Psoas muscle (tissue), 8 donors: ENCODE data around the gene SDHAF1. TPM values are rescaled to one million over a fixed set of nuclear protein-coding genes. Genes with fewer than 3 reads are reported as not detected.
"Not testable (repeated sequence)": the region's sequence is repeated elsewhere in the genome, so short reads cannot be mapped to it uniquely, and the experiment has no call there.

ENCODE experiments used
- ATAC-seq, 4 donors: fragments of 200-7000 bp; cut with Tn5 transposase; one replicate each; pipeline ENCODE4 v1.9.1; 2020; ENCODE audit warnings: moderate library complexity in 3 of 4, mild to moderate bottlenecking in 2 of 4
- DNase-seq, 2 donors: peaks; one replicate each; pipeline ENCODE4 v3.0.0-alpha.2; 2020
- H3K27ac ChIP-seq: fragments of 200-600 bp; one replicate; pipeline ENCODE4 v1.8.0; 2022
- H3K27me3 ChIP-seq, 3 donors: fragments of 200-600 bp in 1 of 3; one replicate each; pipeline versions ENCODE4 v1.6.1 to v1.8.0; 2013 to 2022; ENCODE audit warnings: low read length in 2 of 3, mild to moderate bottlenecking in 2 of 3, moderate library complexity in 1 of 3; ENCODE audit not compliant: insufficient read depth in 3 of 3
- H3K36me3 ChIP-seq, 2 donors: fragments of 200-600 bp in 1 of 2; one replicate each; pipeline versions ENCODE4 v1.6.1 to v1.8.0; 2013 to 2022; ENCODE audit warnings: low read depth in 1 of 2, mild to moderate bottlenecking in 1 of 2, moderate library complexity in 1 of 2; ENCODE audit not compliant: insufficient read depth in 1 of 2
- H3K4me1 ChIP-seq: fragments of 200-600 bp; one replicate; pipeline ENCODE4 v1.8.0; 2022
- H3K4me3 ChIP-seq: fragments of 200-600 bp; one replicate; pipeline ENCODE4 v1.8.0; 2022; ENCODE audit warnings: mild to moderate bottlenecking
- H3K9me3 ChIP-seq: fragments of 200-600 bp; one replicate; pipeline ENCODE4 v1.8.0; 2022
- CTCF ChIP-seq: fragments of 200-600 bp; IDR thresholded peaks from one replicate; pipeline ENCODE4 v1.8.0; 2022; ENCODE audit warnings: antibody characterized with exemption
- WGBS, 3 donors: extraction: QIAGEN DNeasy Blood & Tissue Kit; methylation state at CpG; one replicate each; pipeline versions ENCODE4 v1.1.6 to v1.1.7; 2013; 5-methylcytosine and 5-hydroxymethylcytosine counted together
- intact Hi-C, 2 donors: fragments of 100-400 bp; cut with DNase I; formaldehyde crosslinking; loops; one replicate each; pipeline versions ENCODE4 v1.11.0 to v1.14.2; 2022
- polyA plus RNA-seq, 3 donors: library from polyadenylated mRNA; stranded (reverse); fragments of 200-250 nt; gene quantifications; one replicate each; pipeline ENCODE4 v1.2.3, GENCODE V29; 2013
- total RNA-seq, 4 donors: library from RNA; stranded (reverse); fragmentation: NEBNext Ultra II Directional in 2 of 4; extraction: Animal tissue kit (Norgen Biotek cat#: 25700) in 2 of 4; gene quantifications; one replicate each; pipeline versions ENCODE4 v1.2.1 to v1.2.4, GENCODE V29; 2021 to 2023
- donor health status: healthy with polysubstance abuse.
- donor health status: DM: no; HTN: no; CAD: no; lungs with moderate emphysema.
- donor health status: Bipolar disorder and iron deficiency.
- donor health status: healthy.
- donor health status: DM: yes; HTN: yes; CAD: no.
- donor health status: DM: no; HTN: no; CAD: no.
- donor health status: DM: no; HTN: no; CAD: no.
- donor health status: DM: yes; HTN: yes; CAD: no.

The SDHAF1 gene
- total and polyA plus RNA-seq, 7 donors: 7.2 to 33.3 (median 14.5) TPM

- Histone ChIP-seq H3K4me3 (no peak overlapping the region), H3K36me3 (no peaks in the 10 kb centered on the region), H3K9me3 (no peaks in the 10 kb centered on the region), H3K4me1 (no peaks in the 10 kb centered on the region), H3K27me3 (peaks cover 0 to 17% (median 14%) of the 10 kb centered on the region in 3 donors), H3K27ac (no peak overlapping the region)
- DNase-seq (no peak), ATAC-seq (no peak)
- 42 to 49% (median 48%) methylated on average over 14 of the region's 14 CpGs for WGBS, 3 donors
- TF ChIP-seq CTCF: no peak
- intact Hi-C loops: no loop called here
These were observed 17.4 kb upstream of the SDHAF1 start for GRCh38 chr19:35977446-35978222.

GRCh38 chr19:35978271-35978670, 16.7 kb upstream of the SDHAF1 start:
- no peak overlapping the region for H3K4me3 ChIP-seq
- ATAC-seq: no peak
- H3K4me1 ChIP-seq: no peaks in the 10 kb centered on the region
- no peaks in the 10 kb centered on the region for H3K36me3 ChIP-seq
- H3K9me3 ChIP-seq: no peaks in the 10 kb centered on the region
- H3K27ac ChIP-seq: no peak overlapping the region
- intact Hi-C loops: no loop called here
- H3K27me3 ChIP-seq: peaks cover 0 to 17% (median 14%) of the 10 kb centered on the region in 3 donors
- no peak for DNase-seq
- WGBS, 3 donors: 25 to 30% (median 28%) methylated on average over 5 of the region's 5 CpGs
- no peak for TF ChIP-seq CTCF

GRCh38 chr19:35978832-35979365, 16.1 kb upstream of the SDHAF1 start:
- intact Hi-C loops: no loop called here
- Histone ChIP-seq H3K36me3 (no peaks in the 10 kb centered on the region), H3K4me1 (no peaks in the 10 kb centered on the region), H3K4me3 (no peak overlapping the region), H3K9me3 (no peaks in the 10 kb centered on the region), H3K27me3 (peaks cover 0 to 17% (median 14%) of the 10 kb centered on the region in 3 donors), H3K27ac (no peak overlapping the region)
- ATAC-seq (no peak), DNase-seq (no peak)
- TF ChIP-seq CTCF: no peak
- WGBS, 3 donors: 51 to 57% (median 52%) methylated on average over 20 of the region's 20 CpGs

GRCh38 chr19:35980997-35981396, 14.0 kb upstream of the SDHAF1 start:
- H3K27ac ChIP-seq, H3K4me3 ChIP-seq, ATAC-seq, H3K36me3 ChIP-seq, DNase-seq, H3K9me3 ChIP-seq, H3K4me1 ChIP-seq, intact Hi-C loops: not testable (repeated sequence)
- peaks cover 0 to 31% (median 19%) of the 10 kb centered on the region in 3 donors for H3K27me3 ChIP-seq
- 73 to 86% (median 79%) methylated on average over 4 of the region's 4 CpGs for WGBS, 3 donors

GRCh38 chr19:35983177-35983576, 11.8 kb upstream of the SDHAF1 start:
- intact Hi-C loops: no loop called here
- peaks cover 0 to 39% (median 21%) of the 10 kb centered on the region in 3 donors for H3K27me3 ChIP-seq

More at GRCh38 chr19:35983177-35983576, 11.8 kb upstream of the SDHAF1 start:
- no peaks in the 10 kb centered on the region for H3K4me1 ChIP-seq
- H3K4me3 ChIP-seq: no peak overlapping the region
- ATAC-seq: no peak
- DNase-seq: no peak
- H3K9me3 ChIP-seq: no peaks in the 10 kb centered on the region
- WGBS, 3 donors: 72 to 75% (median 74%) methylated on average over 8 of the region's 8 CpGs
- H3K27ac ChIP-seq: no peak overlapping the region
- no peaks in the 10 kb centered on the region for H3K36me3 ChIP-seq
- no peak for TF ChIP-seq CTCF
